VCaP (cell line): ENCODE results near the gene TNFRSF18.

Source experiments
- H3K27ac ChIP-seq: fragments of 450-650 bp; 2 replicates; pipeline ENCODE4 v1.5.1; 2017
- CTCF ChIP-seq: fragments of 450-650 bp; conservative IDR thresholded peaks from 2 replicates; pipeline ENCODE4 v1.5.1; 2017; ENCODE audit warnings: mild to moderate bottlenecking, moderate library complexity

The TNFRSF18 gene

GRCh38 chr1:1165900-1166421 is 40.4 kb downstream of the TNFRSF18 start:
- peak overlapping the region; percentile 90 for H3K27ac ChIP-seq
- TF ChIP-seq CTCF: no peak

DNA sequence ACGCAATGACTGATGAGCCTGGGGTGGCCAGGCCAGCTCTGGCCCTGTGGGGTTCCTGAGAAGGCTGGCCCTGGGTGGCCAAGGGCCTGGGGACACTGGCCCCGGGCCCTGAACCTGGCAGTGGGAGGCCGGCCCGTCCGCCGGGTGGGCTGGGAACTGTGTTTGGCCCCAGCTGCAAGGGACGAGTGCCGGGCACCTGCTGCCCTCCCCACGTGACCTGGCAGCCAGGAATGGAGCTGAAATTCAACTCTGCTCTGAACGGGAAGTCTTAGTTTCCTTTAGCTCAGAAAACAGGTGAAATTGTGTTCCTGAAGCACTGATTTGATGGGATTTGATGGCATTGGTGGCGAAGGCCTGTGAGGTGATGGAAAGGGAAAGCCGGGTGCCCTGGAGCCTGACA is 40.9 kb downstream of the TNFRSF18 start:
- no peak for TF ChIP-seq CTCF
- peak overlapping the region; percentile 90 for H3K27ac ChIP-seq

- peak overlapping the region; percentile 90 for H3K27ac ChIP-seq
- no peak for TF ChIP-seq CTCF
Measured at GRCh38 chr1:1164701-1165451, 41.5 kb downstream of the TNFRSF18 start.

GRCh38 chr1:1164361-1164700 is 42.1 kb downstream of the TNFRSF18 start:
- peak overlapping the region; percentile 90 for H3K27ac ChIP-seq
- TF ChIP-seq CTCF: no peak

GRCh38 chr1:1163538-1164070 is 42.8 kb downstream of the TNFRSF18 start:
- no peak for TF ChIP-seq CTCF
- peak overlapping the region; percentile 90 for H3K27ac ChIP-seq

DNA sequence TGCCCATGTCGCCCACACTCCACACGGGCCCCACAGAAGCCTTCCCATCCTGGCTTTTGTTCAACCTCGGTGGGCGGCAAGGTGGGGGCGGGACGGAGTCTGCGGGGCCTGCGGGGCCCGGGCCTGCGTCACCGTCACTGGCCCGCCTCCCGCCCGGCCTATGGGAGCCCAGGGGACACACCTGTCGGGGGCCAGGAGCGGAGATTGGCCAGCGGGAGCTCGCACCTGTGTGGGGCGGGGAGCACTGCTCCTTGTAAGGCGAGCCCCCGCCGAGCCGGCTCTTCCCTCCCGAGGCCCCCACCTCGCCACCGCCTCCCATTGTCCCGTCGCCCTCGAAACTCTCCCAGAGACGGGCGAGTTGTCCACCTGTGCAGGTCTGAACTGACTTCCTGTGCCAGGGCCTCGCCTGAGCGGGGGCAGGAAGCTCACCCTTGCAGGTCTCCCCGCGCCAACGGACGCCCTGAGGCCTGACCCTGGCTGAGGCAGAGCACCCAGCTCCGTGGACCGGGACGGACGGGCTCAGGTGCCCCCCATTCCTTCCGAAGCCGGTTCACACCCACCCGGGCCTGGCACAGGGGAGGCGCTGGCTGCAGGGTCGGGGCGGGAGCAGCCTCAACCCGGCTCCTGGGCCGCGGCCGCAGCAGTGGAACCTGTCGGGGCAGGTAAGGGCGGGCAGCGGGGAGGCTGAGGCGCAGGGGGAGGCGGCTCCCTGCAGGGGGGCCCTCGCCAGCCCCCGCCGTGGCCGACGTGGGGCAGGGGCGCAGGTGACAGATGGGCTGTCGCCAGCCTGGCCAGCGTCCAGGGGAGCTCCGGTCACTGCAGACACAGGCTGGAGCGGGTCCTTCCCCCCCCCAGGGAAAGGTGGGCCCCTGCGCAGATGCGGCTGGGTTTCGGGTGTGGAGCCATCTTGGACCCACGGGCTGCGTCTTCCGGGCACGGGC is 43.5 kb downstream of the TNFRSF18 start:
- peak overlapping the region; percentile 90 for H3K27ac ChIP-seq
- TF ChIP-seq CTCF: no peak

GRCh38 chr1:1161683-1162079 is 44.7 kb downstream of the TNFRSF18 start:
- TF ChIP-seq CTCF: no peak

More at GRCh38 chr1:1161683-1162079, 44.7 kb downstream of the TNFRSF18 start:
- peak overlapping the region; percentile 90 for H3K27ac ChIP-seq
